DOHH2 (cell line): ENCODE measurements around the gene CAMTA1.

Source experiments
- H3F3A ChIP-seq: fragments of 200-600 bp; sonication (generic), shearing (Covaris generic); 2 replicates; pipeline ENCODE4 v1.6.0; 2016; ENCODE audit warnings: antibody characterized with exemption, mild to moderate bottlenecking; ENCODE audit not compliant: control insufficient read depth, insufficient read depth
- H3K27ac ChIP-seq: fragments of 200-600 bp; sonication (generic); 2 replicates; pipeline ENCODE4 v1.5.1; 2014; ENCODE audit warnings: low read depth, mild to moderate bottlenecking, low read length, moderate library complexity
- H3K27me3 ChIP-seq: fragments of 200-600 bp; sonication (generic); 2 replicates; pipeline ENCODE4 v1.6.1; 2014; ENCODE audit warnings: mild to moderate bottlenecking, low read length, mixed read lengths; ENCODE audit not compliant: control insufficient read depth
- H3K36me3 ChIP-seq: fragments of 200-600 bp; sonication (generic); 2 replicates; pipeline ENCODE4 v1.6.1; 2014; ENCODE audit warnings: mild to moderate bottlenecking, low read length, moderate library complexity, mixed read lengths; ENCODE audit not compliant: control insufficient read depth
- H3K4me1 ChIP-seq: fragments of 200-600 bp; sonication (generic); 2 replicates; pipeline ENCODE4 v1.6.1; 2014; ENCODE audit warnings: mild to moderate bottlenecking, low read length, mixed read lengths; ENCODE audit not compliant: control insufficient read depth
- H3K4me2 ChIP-seq: fragments of 200-600 bp; sonication (generic); 2 replicates; pipeline ENCODE4 v1.6.0; 2014; ENCODE audit warnings: mild to moderate bottlenecking, low read length, moderate library complexity
- H3K4me3 ChIP-seq: fragments of 200-600 bp; sonication (generic); 2 replicates; pipeline ENCODE4 v1.5.1; 2014; ENCODE audit warnings: mild to moderate bottlenecking, low read length, mixed read lengths
- H3K79me2 ChIP-seq: fragments of 200-600 bp; sonication (generic); 2 replicates; pipeline ENCODE4 v1.6.1; 2014; ENCODE audit warnings: mild to moderate bottlenecking, low read length, mixed read lengths; ENCODE audit not compliant: control insufficient read depth
- H3K9me2 ChIP-seq: fragments of 200-600 bp; sonication (generic); replicated peaks from 2 replicates; pipeline ENCODE4 v1.6.1; 2014; ENCODE audit warnings: mild to moderate bottlenecking, low read length, mixed read lengths; ENCODE audit not compliant: control insufficient read depth
- H3K9me3 ChIP-seq: fragments of 200-600 bp; sonication (generic); 2 replicates; pipeline ENCODE4 v1.6.1; 2014; ENCODE audit warnings: antibody characterized with exemption, low read length, mixed read lengths; ENCODE audit not compliant: control insufficient read depth, insufficient read depth
- H4K20me1 ChIP-seq: fragments of 200-600 bp; sonication (generic); 2 replicates; pipeline ENCODE4 v1.6.0; 2014; ENCODE audit warnings: low read depth, mild to moderate bottlenecking, antibody characterized with exemption, low read length, moderate library complexity; ENCODE audit not compliant: control insufficient read depth, insufficient read depth
- EZH2phosphoT487 ChIP-seq: fragments of 200-600 bp; sonication (generic); IDR thresholded peaks from 2 replicates; pipeline ENCODE4 v1.6.1; 2017; ENCODE audit warnings: borderline replicate concordance, mild to moderate bottlenecking, antibody characterized with exemption, low read length, moderate library complexity, mixed read lengths
- TF ChIP-seq, protein P1 (sequence below): fragments of 200-600 bp; sonication (generic); IDR thresholded peaks from one replicate; pipeline ENCODE4 v1.5.1; 2014; ENCODE audit warnings: antibody characterized with exemption, mild to moderate bottlenecking, low read depth, low read length; ENCODE audit not compliant: poor library complexity, severe bottlenecking

Gene CAMTA1

GRCh38 chr1:6905331-6905730, 120.1 kb downstream of the CAMTA1 start:
- no peaks in the 10 kb centered on the region for H3K9me3 ChIP-seq
- no peaks in the 10 kb centered on the region for H3K27me3 ChIP-seq
- H3K27ac ChIP-seq: no peak overlapping the region
- H3K4me2 ChIP-seq: no peak overlapping the region
- TF ChIP-seq EZH2phosphoT487: no peak
- TF ChIP-seq, protein P1, sequence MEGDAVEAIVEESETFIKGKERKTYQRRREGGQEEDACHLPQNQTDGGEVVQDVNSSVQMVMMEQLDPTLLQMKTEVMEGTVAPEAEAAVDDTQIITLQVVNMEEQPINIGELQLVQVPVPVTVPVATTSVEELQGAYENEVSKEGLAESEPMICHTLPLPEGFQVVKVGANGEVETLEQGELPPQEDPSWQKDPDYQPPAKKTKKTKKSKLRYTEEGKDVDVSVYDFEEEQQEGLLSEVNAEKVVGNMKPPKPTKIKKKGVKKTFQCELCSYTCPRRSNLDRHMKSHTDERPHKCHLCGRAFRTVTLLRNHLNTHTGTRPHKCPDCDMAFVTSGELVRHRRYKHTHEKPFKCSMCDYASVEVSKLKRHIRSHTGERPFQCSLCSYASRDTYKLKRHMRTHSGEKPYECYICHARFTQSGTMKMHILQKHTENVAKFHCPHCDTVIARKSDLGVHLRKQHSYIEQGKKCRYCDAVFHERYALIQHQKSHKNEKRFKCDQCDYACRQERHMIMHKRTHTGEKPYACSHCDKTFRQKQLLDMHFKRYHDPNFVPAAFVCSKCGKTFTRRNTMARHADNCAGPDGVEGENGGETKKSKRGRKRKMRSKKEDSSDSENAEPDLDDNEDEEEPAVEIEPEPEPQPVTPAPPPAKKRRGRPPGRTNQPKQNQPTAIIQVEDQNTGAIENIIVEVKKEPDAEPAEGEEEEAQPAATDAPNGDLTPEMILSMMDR: no peak
- peaks cover 10% of the 10 kb centered on the region for H3K4me1 ChIP-seq
- no peaks in the 10 kb centered on the region for H4K20me1 ChIP-seq
- H3K36me3 ChIP-seq: no peaks in the 10 kb centered on the region
- no peaks in the 10 kb centered on the region for H3K9me2 ChIP-seq
- H3K79me2 ChIP-seq: no peaks in the 10 kb centered on the region
- H3K4me3 ChIP-seq: no peak overlapping the region
- no peaks in the 10 kb centered on the region for H3F3A ChIP-seq

DNA sequence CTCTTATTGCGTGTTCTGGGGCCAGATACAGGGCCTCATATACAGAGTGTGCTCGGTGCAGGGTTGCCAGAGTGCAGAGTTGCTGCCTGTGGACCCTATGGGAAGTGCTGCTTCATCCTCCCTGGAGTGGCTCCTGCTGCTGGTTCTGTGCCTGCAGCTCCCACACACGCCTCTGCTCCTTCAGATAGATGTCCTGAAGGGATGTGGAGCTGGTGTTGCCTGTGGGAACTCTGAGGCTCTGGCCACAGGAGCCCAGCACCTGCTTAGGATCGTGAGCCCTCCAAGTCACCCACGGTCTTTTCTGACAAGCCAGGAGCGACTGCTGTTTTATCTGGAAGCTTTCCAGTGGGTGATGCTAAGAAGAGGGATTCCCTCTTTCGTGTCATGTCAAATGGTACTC, 120.5 kb downstream of the CAMTA1 start:
- no peak overlapping the region for H3K4me2 ChIP-seq
- H4K20me1 ChIP-seq: no peaks in the 10 kb centered on the region
- H3K36me3 ChIP-seq: no peaks in the 10 kb centered on the region

DNA sequence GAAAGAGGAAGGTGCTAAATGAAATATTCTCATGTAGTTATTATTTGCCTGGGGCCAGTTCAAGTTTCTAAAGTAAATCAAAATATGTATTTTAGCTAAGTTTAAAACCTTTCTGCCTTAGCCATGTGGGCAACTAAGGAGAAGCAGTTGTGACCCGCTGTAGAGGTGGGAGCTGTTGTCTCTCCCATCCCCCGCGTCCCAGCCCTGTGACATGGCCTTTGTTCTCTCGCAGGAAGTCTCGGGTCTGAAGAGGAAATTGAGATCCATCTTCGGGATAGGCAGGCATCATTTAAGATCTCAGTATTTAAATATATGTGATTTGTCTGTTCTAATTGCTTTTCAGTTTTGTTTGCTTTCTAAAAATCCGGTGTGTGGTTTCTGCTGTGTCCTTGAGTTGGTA, 121.5 kb downstream of the CAMTA1 start:
- Histone ChIP-seq H3K27ac (no peak overlapping the region), H3K9me3 (no peaks in the 10 kb centered on the region), H3K4me3 (no peak overlapping the region), H3K4me1 (peaks cover 10% of the 10 kb centered on the region), H3F3A (no peaks in the 10 kb centered on the region), H3K4me2 (no peak overlapping the region), H3K36me3 (no peaks in the 10 kb centered on the region), H3K27me3 (no peaks in the 10 kb centered on the region), H3K79me2 (no peaks in the 10 kb centered on the region), H3K9me2 (no peaks in the 10 kb centered on the region), H4K20me1 (no peaks in the 10 kb centered on the region)
- TF ChIP-seq EZH2phosphoT487: no peak
- TF ChIP-seq, protein P1: no peak

More for the DNA sequence above, 120.5 kb downstream of the CAMTA1 start:
- Histone ChIP-seq H3K4me3 (no peak overlapping the region), H3F3A (no peaks in the 10 kb centered on the region), H3K79me2 (no peaks in the 10 kb centered on the region), H3K4me1 (peaks cover 10% of the 10 kb centered on the region), H3K27ac (no peak overlapping the region), H3K9me2 (no peaks in the 10 kb centered on the region), H3K9me3 (no peaks in the 10 kb centered on the region), H3K27me3 (no peaks in the 10 kb centered on the region)
- TF ChIP-seq, protein P1: no peak
- no peak for TF ChIP-seq EZH2phosphoT487

DNA sequence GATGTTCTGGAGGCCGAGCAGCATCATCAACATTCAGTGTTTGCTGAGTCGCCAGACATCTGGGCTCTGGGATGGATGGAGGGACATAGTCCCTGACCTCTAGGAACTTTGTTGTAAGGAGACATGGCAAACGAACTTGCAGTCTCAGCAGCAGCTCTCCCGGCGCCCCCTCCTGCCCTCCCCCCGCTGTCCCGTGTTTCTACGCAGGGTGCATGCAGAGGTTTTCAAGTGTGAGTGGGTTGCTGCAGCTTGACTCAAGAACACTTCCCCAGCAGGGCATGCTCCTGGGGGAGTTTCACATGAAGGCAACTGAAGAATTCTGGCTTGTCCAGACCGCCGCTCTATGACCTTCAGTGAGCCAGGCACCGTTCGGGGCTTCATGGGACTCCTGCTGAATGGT, 121.9 kb downstream of the CAMTA1 start:
- Histone ChIP-seq H3K4me1 (peaks cover 10% of the 10 kb centered on the region), H3K27me3 (no peaks in the 10 kb centered on the region), H3K79me2 (no peaks in the 10 kb centered on the region), H3K4me3 (no peak overlapping the region), H3K36me3 (no peaks in the 10 kb centered on the region), H3K4me2 (no peak overlapping the region), H3F3A (no peaks in the 10 kb centered on the region), H4K20me1 (no peaks in the 10 kb centered on the region), H3K9me3 (no peaks in the 10 kb centered on the region), H3K9me2 (no peaks in the 10 kb centered on the region), H3K27ac (no peak overlapping the region)
- TF ChIP-seq, protein P1: no peak
- no peak for TF ChIP-seq EZH2phosphoT487
